Transverse colon (tissue), 4 donors: ENCODE results near the gene PNRC1.

Experiments
- CTCF ChIP-seq, 5 experiments: fragments of 200-600 bp in 3 of 5; fragments of 450-650 bp in 2 of 5; sonication (generic) in 3 of 5; IDR thresholded peaks; 1 replicate in 2 of 5; 2 replicates in 3 of 5; pipeline ENCODE4 v1.5.1; 2016 to 2017; ENCODE audit warnings: antibody characterized with exemption in 5 of 5, inconsistent platforms in 3 of 5, mild to moderate bottlenecking in 2 of 5, moderate library complexity in 1 of 5
- EP300 ChIP-seq: sonication (generic); formaldehyde crosslinking; IDR thresholded peaks from one replicate; pipeline ENCODE4 v1.6.1; 2017; ENCODE audit warnings: antibody characterized with exemption, low read depth
- POLR2AphosphoS5 ChIP-seq, 3 donors: sonication (generic); formaldehyde crosslinking; IDR thresholded peaks; one replicate each; pipeline ENCODE4 v1.6.1; 2016; ENCODE audit warnings: antibody characterized with exemption in 3 of 3

GRCh38 chr6:89087881-89088280, 7.3 kb downstream of the PNRC1 start:
- no peak for TF ChIP-seq POLR2AphosphoS5 (IDR thresholded peaks at IDR 0.05)
- TF ChIP-seq CTCF (IDR thresholded peaks at IDR 0.05) = no peak
- no peak for TF ChIP-seq EP300
